VCaP (cell line): ENCODE data around the gene PDS5A.
"Not testable (repeated sequence)": the region's sequence is repeated elsewhere in the genome, so short reads cannot be mapped to it uniquely, and the experiment has no call there.

Experiments used
- H3K27ac ChIP-seq: fragments of 450-650 bp; 2 replicates; pipeline ENCODE4 v1.5.1; 2017
- CTCF ChIP-seq: fragments of 450-650 bp; conservative IDR thresholded peaks from 2 replicates; pipeline ENCODE4 v1.5.1; 2017; ENCODE audit warnings: mild to moderate bottlenecking, moderate library complexity

PDS5A gene

GRCh38 chr4:39846120-39846519, 131.6 kb downstream of the PDS5A start:
- TF ChIP-seq CTCF: no peak
- H3K27ac ChIP-seq: no peak overlapping the region

GRCh38 chr4:39841894-39842293, 135.8 kb downstream of the PDS5A start:
- no peak for TF ChIP-seq CTCF

GRCh38 chr4:39840516-39840915, 137.2 kb downstream of the PDS5A start:
- not testable (repeated sequence) for H3K27ac ChIP-seq

More at GRCh38 chr4:39841894-39842293, 135.8 kb downstream of the PDS5A start:
- no peak overlapping the region for H3K27ac ChIP-seq

- no peak for TF ChIP-seq CTCF
- H3K27ac ChIP-seq: no peak overlapping the region
These were observed 137.7 kb downstream of the PDS5A start for GRCh38 chr4:39840027-39840426.

- H3K27ac ChIP-seq: not testable (repeated sequence)
These were observed 139.3 kb downstream of the PDS5A start for GRCh38 chr4:39838431-39838830.

GRCh38 chr4:39834269-39834668, 143.4 kb downstream of the PDS5A start:
- no peak for TF ChIP-seq CTCF
- H3K27ac ChIP-seq: no peak overlapping the region

GRCh38 chr4:39825741-39826231, 151.9 kb downstream of the PDS5A start:
- TF ChIP-seq CTCF: no peak
- no peak overlapping the region for H3K27ac ChIP-seq

GRCh38 chr4:39825090-39825489, 152.6 kb downstream of the PDS5A start:
- TF ChIP-seq CTCF: no peak
- H3K27ac ChIP-seq: no peak overlapping the region

- TF ChIP-seq CTCF: no peak
- H3K27ac ChIP-seq: no peak overlapping the region
These were observed 154.5 kb downstream of the PDS5A start for GRCh38 chr4:39823191-39823590.
